ENCODE results near the gene RERE. TPM values are rescaled to one million over a fixed set of nuclear protein-coding genes. Genes with fewer than 3 reads are reported as not detected.

Gene RERE
- total and polyA plus RNA-seq, 2 donors (not counting 3 experiments of a cell fraction or from before 2014, with no cell fraction given) = 14.1 to 113 TPM

- ChIA-PET POLR2A (no interaction called here), CTCF (no interaction called here)
- Histone ChIP-seq H3K4me3 (replicated peaks in 1 of 3; ENCODE audit: insufficient read depth in 1 of 3, low read depth in 1 of 3, low read length in 3 of 3) (no peak overlapping the region), H3K9me3 (replicated peaks; ENCODE audit: control insufficient read depth, insufficient read depth, low read length) (no peaks in the 10 kb centered on the region), H3K9ac (replicated peaks; ENCODE audit: extremely low read depth, insufficient read depth, low read length) (no peak overlapping the region), H3K9me1 (replicated peaks; ENCODE audit: control insufficient read depth, extremely low read depth, insufficient read depth, low read length) (no peaks in the 10 kb centered on the region), H3K36me3 (ENCODE audit: control insufficient read depth in 2 of 2, extremely low read depth in 1 of 2, insufficient read depth in 2 of 2, low read length in 2 of 2) (no peaks in the 10 kb centered on the region), H2AFZ (ENCODE audit: low read depth, low read length) (no peak overlapping the region), H3K4me1 (ENCODE audit: control insufficient read depth, extremely low read depth, insufficient read depth, low read length) (peaks cover 23% of the 10 kb centered on the region), H4K20me1 (replicated peaks; ENCODE audit: control insufficient read depth, extremely low read depth, insufficient read depth, low read length) (no peaks in the 10 kb centered on the region), H3K27ac (ENCODE audit: insufficient read depth, low read depth, low read length) (no peak overlapping the region), H3K79me2 (ENCODE audit: control insufficient read depth, insufficient read depth, low read length) (peaks cover 44% of the 10 kb centered on the region), H3K4me2 (ENCODE audit: insufficient read depth, low read length) (no peak overlapping the region), H3K27me3 (ENCODE audit: control insufficient read depth in 2 of 2, insufficient read depth in 2 of 2, low read length in 2 of 2) (no peaks in the 10 kb centered on the region)
- TF ChIP-seq MYC (IDR thresholded peaks at IDR 0.05; ENCODE audit: low read depth, low read length) = no peak
- no peak for TF ChIP-seq POLR2AphosphoS5 (IDR thresholded peaks at IDR 0.05; ENCODE audit: insufficient read depth, low read depth, low read length)
- TF ChIP-seq MAX (IDR thresholded peaks at IDR 0.05; ENCODE audit: insufficient read depth, insufficient read length) = no peak
- TF ChIP-seq CTCF (IDR thresholded peaks at IDR 0.05; ENCODE audit: extremely low read depth in 1 of 2, insufficient read depth in 1 of 2, low read depth in 1 of 2, low read length in 2 of 2) = no peak
- TF ChIP-seq POLR2A (IDR thresholded peaks at IDR 0.05; ENCODE audit: low read depth, low read length) = no peak
- no peak for TF ChIP-seq EZH2 (IDR thresholded peaks at IDR 0.05; ENCODE audit: borderline replicate concordance, low read depth, low read length, severe bottlenecking)
- no peak for TF ChIP-seq FOS (IDR thresholded peaks at IDR 0.05; ENCODE audit: borderline replicate concordance, insufficient read depth, low read length)
- no peak for TF ChIP-seq GATA2 (IDR thresholded peaks at IDR 0.05; ENCODE audit: insufficient read depth, insufficient read length, low read depth, low read length)
- no peak for TF ChIP-seq JUN (IDR thresholded peaks at IDR 0.05; ENCODE audit: borderline replicate concordance, insufficient read depth, insufficient read length, low read depth)
- FAIRE-seq (no peak), DNase-seq (ENCODE audit: low read depth, low spot score) (no peak)
- BruUV-seq (replicated peaks) = no TSS peak
- dilution Hi-C loops (cut with MboI; ENCODE audit: extremely low pct_ligation_motif_present, low sequenced_read_pairs) (no loop called here), intact Hi-C loops (cut with micrococcal nuclease) (loop anchor here (2.0 kb wide), 2 partner anchors 15 to 19 kb away; no protein-coding TSS in a partner anchor)
These were observed 171.3 kb downstream of the RERE start for GRCh38 chr1:8646189-8646588.
